ENCODE measurements around the gene CDKN3.

Gene CDKN3, protein sequence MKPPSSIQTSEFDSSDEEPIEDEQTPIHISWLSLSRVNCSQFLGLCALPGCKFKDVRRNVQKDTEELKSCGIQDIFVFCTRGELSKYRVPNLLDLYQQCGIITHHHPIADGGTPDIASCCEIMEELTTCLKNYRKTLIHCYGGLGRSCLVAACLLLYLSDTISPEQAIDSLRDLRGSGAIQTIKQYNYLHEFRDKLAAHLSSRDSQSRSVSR

DNA sequence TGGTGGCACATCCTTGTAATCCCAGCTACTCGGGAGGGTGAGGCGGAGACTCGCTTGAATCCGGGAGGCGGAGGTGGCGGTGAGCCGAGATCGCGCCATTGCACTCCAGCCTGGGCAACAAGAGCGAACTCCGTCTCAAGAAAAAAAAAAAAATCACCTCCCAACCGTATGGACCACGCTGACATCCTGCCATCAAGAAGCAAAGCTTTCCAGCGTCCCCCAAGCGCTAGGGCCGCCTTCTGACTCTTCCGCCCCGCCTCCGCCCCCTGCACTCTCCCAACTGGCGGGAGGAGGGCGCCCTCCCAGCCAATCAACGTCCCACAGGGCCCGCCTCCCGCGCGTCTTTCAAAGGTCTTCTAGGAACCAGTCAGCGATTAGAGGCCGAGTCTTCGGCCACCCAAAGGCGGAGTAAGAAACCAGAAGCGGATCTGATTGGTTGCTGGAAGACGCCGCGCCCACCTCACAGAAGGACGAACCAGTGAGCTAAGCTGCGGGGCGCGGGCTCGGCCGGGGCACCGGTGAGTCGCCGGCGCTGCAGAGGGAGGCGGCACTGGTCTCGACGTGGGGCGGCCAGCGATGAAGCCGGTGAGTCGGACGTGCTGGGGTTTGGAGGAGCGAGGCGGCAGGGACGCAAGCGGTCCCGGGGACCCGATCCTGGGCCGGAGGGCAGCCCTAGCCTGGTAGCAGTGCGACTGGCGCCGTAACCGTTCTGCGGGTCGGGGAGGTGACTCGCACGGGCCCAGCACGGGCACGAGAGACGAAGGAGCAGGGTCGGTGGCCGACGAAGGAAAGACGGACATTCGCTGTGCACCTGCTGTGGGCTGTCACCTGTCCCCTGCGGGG lies at the start of gene CDKN3:
CDKN3 (plus strand) TSS at position 515 of the 843 bp plus-strand sequence; CDS start at position 577, 62 bp downstream.
- peak; percentile 94 for DNase-seq (ENCODE audit: low read depth, low spot score)

DNA sequence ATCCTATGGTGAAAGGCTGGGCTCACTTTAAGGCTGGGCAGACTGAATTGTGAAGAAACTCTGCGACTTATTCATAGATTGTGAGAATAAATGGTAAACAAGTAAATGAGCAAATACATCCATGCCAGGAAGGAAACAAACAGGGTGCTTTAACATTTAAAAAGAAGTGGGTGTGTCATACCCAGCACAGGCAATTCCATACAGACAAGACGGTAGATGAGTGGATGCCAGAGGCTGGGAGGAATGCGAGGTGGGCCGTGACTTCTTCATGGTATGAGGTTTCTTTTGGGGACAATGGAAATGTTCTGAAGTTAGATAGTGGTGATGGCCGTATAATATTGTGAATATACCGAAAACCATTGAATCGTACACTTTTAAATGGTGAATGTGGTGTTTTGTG lies 49.8 kb upstream of the CDKN3 start:
- no peak for DNase-seq (ENCODE audit: low read depth, low spot score)

DNA sequence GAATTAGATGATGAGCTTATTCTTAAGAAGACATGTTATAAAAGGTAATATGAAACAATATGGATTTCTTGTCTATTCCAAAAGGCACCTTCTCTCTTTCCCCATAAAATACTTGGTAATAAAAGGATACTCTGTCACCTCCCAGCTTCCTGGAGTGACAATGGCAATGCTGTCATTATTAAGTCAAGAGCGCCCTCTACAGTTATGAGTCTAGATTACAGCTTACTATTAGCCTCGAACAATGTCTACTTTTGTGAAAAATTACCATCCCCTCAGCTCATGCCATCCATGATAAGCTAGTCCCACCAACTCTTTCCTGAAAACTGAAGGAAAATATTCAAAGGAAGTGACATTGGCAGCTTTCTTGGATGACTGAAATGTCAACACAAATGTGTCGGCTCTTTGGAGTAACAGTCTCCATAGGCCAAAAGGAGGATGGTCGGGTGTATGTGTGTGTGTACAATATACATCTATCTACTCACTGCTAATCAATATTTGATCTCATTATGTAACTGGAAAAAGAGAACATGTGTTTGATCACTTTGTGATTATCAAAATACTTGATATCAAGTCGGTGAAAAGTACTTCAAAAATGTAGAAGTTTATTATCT lies 48.7 kb upstream of the CDKN3 start:
- DNase-seq (ENCODE audit: low read depth, low spot score): no peak

DNA sequence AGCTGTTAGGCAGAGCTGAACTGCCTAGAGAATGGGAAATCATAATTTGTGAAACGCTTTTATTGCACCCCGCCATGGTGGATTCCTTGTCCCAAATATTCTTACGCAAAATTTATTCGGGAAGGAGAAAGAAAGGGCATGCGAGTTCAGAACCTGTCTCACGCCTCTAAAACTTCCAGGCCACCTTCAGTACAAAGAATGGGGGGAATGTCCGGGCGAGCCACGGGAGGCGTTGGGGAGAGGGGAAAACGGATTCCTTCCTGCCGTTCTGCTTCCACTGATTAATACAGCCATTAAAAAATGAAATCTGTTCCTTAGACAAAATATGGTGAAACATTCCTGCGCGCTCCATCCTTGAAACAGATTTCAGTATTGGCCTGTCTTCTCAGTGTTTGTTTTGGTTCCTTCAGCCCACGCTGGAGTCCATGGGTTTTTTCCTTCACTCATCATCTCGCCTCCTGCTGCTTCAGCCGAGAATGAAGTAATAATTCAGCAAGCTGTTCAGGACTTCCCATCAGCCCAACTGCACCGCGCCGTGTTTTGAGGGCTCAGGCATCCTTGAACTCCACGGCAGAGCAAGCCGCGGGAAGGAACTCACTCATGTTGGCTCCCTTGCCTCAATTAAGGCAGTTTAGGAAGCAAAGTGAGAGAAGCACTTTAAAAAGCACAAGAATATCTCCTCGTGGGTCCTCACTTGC lies 47.7 kb upstream of the CDKN3 start:
- DNase-seq (ENCODE audit: low read depth, low spot score): no peak

DNA sequence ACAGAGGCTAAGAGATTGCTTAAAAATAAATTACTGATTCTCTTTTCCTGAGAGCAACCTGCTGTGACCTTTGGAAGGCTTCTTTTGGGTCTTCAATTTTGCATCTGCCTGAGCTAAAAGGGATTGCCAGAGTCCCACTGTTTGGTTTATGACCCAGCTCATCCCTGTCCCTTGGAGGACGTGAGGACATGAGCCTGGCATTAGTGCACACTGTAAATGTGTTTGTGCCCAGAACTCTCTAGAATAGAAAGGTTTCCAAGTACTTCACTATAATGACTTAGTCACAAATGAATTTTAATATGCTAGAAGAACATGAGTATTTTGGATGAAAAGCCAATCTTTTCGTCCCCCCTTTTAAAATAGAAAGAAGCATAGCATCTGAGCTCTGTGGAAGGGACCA lies 47.1 kb upstream of the CDKN3 start:
- DNase-seq (ENCODE audit: low read depth, low spot score): no peak

DNA sequence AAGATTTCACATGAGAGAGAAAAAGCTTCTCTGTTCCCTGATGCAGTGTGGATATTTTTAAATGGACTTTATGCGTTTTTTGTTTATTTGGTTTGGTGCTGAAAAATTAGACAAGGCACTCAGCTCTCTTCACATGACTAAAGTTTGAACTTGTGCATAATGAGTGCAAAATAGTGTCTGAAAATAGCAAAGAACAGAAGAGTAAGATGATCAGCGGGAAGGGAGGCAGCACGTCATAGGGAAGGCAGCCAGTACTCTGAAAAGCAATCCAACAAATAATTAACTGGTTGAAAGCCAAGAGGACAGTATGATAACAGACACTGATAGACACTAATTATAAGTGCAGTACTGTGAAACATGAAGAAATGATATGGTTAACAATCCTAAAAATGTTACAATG lies 46.6 kb upstream of the CDKN3 start:
- DNase-seq (ENCODE audit: low read depth, low spot score): no peak

DNA sequence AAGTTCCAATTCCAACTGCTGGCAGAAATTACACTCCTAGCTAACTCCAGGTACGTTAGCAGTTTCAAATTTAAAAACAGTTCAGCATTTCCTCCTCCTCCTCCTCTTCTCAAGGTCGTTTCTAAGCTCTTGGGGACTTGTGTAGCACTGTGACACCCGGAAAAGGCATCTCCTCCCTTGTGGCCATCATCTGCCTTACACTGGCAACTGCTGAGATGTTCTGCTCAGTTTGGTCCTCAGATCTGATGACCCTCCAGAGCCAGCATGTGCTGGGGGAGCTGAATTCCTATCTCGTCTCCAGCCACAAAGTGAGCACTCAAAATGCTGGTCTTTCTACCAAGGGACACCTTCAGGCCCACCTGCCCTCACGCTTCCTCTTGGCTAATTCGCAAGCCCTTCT lies 43.5 kb upstream of the CDKN3 start:
- DNase-seq (ENCODE audit: low read depth, low spot score): no peak

DNA sequence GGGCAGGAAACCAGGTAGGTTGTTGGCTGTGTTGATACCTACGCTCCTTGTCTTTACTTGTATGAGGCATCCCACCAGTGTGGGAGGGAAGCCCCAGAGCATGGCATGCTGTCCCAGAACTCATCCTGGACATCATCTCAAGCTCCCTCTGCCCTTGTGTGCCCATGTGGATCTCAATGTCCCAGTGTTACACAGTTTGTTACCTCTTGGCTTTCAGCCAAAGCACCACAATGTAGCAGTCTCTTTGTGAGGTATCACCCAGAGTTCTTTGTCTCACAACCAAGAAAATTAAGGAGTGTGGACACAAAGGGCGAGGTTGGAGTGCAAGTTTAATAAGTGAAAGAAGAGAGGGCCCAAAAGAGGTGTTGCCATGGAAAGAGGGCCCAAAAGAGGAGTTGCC lies 43.1 kb upstream of the CDKN3 start:
- DNase-seq (ENCODE audit: low read depth, low spot score): no peak

DNA sequence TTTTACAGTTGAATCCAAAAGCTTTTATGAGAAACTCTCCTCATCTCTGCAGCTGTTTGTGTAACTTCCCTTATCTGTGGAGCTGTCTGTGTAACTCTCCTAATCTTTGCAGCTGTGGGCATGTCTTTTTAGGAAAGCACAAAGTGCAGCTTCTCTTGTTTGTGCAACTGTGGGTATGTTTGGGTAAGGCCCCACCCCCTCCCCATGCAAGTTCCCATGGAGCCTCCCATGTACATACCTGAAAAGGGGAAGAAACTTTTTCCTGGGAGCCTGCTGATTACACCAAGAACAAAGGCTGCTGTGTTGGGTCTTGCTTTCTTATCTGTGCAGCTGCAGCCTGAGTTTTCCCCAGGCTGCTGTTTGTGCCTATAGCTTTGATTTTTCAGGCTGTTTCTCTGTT lies 42.7 kb upstream of the CDKN3 start:
- DNase-seq (ENCODE audit: low read depth, low spot score): no peak

DNA sequence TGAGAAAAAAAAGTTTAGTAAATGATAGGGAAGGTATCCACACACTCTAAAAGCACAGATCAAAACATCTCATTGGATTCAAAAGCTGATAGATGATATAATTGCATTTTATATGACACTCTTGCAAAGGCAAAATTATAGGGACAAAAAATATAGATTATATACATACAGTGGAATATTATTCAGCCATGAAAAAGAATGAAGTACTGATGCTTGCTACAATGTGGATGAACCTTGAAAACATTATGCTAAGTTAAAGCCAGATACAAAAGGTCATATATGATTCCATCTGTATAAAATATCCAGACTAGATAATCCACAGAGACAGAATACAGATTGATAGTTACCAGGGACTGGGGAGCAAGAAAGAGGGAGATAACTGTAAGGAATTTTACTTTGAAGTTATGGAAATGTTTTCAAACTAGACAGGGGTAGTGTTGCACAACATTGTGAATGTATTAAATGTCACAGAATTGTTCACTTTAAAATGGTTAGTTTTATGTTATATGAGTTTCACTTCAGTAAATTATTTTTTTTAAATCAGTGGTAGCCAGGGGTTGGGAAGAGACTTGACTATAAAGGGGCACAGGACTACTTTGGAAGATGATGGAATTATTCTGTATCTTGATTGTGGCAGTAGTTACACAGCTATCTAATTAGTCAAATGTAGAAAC lies 41.7 kb upstream of the CDKN3 start:
- no peak for DNase-seq (ENCODE audit: low read depth, low spot score)

DNA sequence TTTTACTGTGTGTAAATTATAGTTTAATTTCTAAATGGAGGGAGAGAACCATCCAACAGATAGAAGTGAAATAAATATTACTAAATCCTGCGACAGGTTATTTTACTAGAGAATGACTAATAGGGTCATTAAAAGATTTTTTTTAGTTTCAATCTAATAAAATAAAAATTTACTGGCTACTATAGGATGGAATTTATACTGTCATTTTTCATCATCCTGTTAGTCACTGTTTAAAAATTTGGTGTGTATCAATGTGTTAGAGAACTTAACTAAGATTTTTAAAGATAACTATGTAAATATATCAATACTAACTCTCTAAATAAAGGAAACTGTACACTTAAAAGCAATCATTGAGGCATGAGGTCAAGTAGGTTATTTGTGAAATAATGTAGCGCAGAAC lies 41.1 kb upstream of the CDKN3 start:
- DNase-seq (ENCODE audit: low read depth, low spot score): no peak

DNA sequence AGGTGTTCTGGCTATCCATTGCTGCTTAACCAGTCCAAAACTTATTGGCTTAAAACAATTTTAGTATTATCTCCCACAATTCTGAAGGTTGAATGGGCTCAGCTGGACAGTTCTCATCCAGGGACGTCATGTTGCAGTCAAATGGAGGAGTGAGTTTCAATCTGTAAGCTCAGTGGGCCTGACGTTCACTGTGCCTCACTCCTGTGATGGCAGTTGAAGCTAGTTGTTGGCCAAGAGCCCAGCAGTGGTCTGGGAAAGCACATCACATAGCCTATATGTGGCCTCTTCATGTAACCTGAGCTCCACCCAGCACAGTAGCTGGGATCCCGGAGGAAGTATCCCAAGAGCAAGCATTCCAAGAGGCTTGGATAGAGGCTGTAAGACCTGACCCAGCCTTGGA lies 40.6 kb upstream of the CDKN3 start:
- DNase-seq (ENCODE audit: low read depth, low spot score): no peak

DNA sequence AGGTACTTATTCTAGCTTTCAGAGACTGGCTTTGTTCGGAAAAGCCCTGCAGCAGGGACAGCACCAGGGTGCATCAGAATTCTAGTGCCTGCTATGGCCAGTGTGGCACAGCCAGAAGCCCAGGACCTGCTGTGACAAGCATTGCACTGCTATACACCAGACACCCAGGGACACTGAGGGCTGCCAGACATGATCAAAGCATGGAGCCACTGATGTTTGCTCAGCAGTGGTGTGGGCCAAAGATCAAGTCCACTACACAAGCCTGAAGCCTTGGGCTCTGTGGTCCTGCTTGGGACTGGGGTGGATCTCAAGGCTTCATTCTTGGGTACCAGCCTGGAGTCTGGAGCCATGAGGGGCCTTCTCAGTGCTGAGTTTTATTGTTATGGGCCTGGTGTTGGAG lies 36.1 kb upstream of the CDKN3 start:
- no peak for DNase-seq (ENCODE audit: low read depth, low spot score)

DNA sequence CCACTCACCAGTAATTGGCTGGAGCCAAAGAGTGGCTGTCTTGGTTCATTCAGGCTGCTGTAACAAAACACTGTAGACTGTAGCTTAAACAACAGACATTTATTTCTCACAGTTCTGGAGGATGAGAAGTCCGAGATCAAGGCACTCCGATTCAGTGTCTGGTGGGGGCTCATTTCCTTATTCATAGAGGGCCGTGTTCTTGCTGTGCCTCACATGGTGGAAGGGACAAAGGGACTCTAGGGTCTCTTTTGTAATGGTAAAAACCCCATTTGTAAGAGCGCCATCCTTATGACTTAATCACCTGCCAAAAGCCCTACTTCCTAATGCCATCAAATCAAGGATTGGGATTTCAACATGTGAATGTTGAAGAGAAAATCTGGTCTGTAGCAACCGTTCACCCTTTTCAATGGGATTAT lies 34.7 kb upstream of the CDKN3 start:
- no peak for DNase-seq (ENCODE audit: low read depth, low spot score)

DNA sequence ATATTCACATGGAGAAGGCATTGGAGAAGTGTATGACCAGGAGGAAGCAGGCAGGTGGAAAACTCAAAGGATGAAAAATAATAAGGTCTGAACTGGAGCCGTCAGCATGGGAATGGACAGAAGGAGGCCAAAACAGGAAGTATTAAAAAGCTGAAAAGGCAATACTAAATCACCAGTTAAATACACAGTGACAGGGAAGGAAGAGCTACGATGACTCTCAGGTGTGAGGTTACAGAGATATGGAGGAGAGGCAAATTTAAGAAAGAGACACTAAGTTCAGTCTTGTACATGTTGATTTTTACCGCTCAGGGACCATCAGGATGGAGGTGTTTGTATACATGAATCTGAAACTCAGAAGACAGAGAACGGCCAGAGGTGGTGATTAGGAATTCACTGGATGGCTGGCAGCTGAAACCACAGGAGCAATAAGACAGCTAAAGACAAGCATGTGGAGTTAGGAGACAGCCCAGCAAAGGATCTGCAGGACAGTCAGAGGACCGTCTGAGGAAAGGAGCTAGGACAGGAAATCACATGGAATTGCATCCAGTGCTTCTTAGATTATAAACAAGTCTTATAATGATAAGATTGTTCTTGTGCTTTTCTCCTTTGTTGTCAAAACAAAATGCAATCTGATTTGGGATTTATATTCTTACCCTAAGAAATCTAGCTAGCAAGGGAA lies 33.9 kb upstream of the CDKN3 start:
- DNase-seq (ENCODE audit: low read depth, low spot score): no peak

DNA sequence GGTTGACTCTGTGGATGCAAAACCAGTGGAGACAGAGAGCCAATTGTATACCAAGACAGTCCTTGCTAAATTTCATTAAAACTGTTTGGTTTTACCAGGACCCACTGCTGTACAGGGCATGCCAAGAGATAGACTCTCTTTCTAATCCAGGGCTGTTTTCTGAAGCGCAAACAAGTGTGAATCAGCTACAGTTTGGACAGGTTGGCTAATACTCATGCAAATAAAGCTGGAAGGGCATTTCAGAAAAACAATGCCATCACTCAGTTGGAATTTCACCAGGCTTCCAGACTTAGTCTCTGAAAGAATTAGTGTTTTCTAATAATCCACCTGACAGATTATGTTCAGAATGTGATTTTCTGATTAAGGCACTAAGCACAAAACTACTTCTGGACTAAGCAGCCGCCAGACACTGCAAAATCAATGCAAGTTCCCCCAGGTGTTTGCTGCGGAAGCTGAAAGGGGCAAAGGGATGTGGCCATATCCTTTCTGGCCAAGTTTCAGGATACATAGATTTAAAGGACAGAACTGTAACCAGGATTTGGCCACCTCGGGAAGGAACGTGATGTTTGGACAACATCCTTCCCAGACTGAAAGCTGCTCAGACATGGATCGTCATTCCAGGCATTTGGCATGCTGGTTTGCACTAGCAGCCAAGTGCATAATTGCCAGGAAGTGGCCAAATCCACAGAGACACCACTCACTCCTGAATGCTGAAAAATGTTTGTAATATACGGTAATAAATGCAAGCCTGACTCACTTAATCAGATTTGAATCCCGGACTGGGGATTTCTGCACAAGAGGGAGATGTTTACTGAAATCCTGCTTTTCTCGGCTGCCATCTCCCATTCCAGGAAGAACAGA lies 32.0 kb upstream of the CDKN3 start:
- DNase-seq (ENCODE audit: low read depth, low spot score): no peak

DNA sequence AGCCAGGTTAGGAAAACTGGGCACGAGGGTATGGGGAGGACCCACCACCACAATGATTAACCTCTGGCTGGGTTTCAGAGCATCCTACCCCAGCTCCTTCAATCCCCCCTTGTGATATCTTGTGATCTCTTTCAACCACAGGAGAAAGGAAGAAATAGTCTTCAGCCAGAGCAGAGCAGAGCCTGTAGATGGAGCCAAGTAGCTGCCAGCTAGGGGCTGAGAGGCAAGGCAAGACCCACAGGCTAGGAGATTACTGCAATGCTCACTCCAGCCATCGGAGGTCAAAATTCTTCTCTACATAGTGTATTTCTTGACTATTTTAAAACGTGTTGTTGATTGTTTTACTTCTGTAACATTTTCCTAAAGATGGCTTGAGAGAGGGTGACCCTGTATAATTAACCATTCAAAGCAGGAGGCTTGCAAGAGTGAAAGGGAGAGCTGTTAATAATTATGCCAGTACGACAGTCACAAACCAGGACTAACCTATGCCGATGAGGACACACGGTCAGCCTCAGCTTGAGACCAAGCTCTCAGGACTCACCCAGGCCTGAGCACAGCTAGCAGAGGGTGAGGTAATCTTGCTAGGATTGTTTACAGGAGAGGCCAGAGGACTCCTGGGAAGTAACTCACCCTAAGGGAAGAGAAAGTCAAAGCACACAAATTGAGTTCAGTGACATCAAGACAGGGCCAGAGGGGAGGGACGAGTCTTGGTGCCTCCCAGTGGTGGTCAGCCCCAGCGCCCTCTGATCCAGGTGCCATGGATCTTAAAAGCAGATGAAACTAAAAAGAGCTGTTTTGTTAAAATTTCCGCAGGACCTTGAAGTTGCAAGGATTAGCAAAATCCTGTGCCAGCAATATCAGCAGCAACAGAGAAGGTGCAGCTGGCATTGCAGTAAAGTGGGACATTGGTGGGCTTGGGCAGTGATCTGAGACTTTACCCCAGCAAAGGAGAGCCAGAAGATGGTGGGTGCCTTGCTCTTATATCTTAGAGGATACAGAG lies 29.8 kb upstream of the CDKN3 start:
- DNase-seq (ENCODE audit: low read depth, low spot score): no peak

DNA sequence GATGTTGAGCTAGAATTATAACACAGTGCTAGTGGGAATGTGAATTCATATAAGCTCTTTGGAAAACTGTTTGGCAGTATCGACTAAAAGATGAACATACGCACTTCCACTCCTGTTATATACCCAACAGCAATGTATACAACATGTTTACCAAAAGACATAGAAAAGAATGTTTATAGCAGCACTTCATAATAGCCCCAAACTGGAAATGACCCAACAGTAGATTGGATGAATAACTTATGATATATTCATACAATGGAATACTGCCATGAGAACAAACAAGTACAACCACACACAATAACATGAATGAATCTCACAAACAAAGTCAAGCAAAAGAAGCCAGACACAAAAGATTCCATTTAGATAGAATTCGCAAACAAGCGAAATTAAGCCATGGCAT lies 28.5 kb upstream of the CDKN3 start:
- no peak for DNase-seq (ENCODE audit: low read depth, low spot score)

DNA sequence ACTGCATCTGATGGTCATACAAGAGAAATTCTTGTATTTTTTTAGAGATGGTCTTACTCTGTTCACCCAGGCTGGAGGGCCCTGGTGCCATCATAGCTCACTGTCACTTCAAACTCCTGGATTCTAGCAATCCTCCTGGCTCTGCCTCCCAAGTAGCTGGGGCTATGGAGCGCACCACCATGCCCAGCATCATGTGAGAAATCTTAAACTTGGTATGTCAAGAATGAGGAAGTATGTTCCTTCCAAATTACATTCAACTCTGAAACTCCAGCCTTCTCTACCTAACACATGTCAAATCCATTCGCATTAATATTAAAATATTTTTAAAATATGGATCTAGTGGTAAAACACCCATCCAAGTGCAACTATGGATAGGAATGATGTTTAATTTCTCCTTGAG lies 27.5 kb upstream of the CDKN3 start:
- no peak for DNase-seq (ENCODE audit: low read depth, low spot score)
